AML-193 (cell line): ENCODE measurements around the gene CLEC12A.
A peak's percentile ranks its signal among the peaks of the same experiment; 100 is the strongest.

Experiments used
- DNase-seq, 2 experiments: peaks; one replicate each; lab custom pipeline; 2025; lab: John Stamatoyannopoulos, UW

Gene CLEC12A

DNA sequence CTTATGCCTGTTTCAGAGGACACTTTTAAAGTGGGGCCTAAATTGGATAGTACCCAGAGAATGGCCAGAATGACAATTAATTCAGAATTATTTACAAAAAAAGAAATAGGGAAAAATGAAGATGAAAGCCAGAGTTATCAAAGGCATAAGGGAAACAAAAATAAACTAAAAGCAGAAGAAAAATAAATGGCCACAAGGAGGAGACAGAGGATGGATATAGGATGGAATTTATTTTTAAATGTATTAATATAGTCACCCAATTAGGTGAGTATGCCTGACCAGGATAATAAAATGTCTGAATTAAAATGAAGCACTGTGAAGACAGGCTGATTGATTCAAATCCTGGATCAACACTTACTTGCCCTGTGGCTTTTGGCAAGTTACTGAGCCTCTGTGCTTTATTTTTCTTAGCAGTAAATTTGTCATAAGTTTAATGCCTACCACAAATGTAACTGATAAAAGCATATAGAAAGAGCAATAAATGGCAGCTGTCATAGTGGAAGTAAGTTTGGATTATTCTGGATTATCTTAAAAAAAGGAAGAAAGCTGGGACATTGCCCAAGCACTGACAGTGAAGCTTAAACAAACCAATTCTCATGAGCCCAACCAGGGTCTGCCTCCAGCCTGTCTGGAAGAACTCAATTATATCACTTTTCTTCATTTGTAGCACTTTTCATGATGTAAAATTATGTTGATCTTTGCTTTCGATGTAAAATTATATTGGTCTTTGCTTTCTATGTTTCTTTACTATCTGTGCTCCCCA, 62.8 kb downstream of the CLEC12A start:
- DNase-seq, result peak; percentile 63 to 71
